Upper lobe of left lung (tissue), 4 donors: ENCODE results near the gene CARD11.

Experiments
- EP300 ChIP-seq, 4 donors: sonication (generic); formaldehyde crosslinking; IDR thresholded peaks; one replicate each; pipeline ENCODE4 v1.5.1; 2017; ENCODE audit warnings: antibody characterized with exemption in 4 of 4, control low read depth in 2 of 4
- POLR2A ChIP-seq, 4 donors: fragments of 450-650 bp; IDR thresholded peaks; one replicate each; pipeline ENCODE4 v1.5.1; 2016 to 2017; ENCODE audit warnings: antibody characterized with exemption in 4 of 4, mild to moderate bottlenecking in 2 of 4
- POLR2AphosphoS5 ChIP-seq, 2 donors: sonication (generic); formaldehyde crosslinking; IDR thresholded peaks; one replicate each; pipeline ENCODE4 v1.5.1; 2017; ENCODE audit warnings: antibody characterized with exemption in 2 of 2
- TF ChIP-seq, protein P1 (sequence below), 6 experiments: fragments of 450-650 bp in 4 of 6; fragments of 200-600 bp in 2 of 6; sonication (generic) in 2 of 6; IDR thresholded peaks; one replicate each; pipeline ENCODE4 v1.5.1; 2016 to 2019; ENCODE audit warnings: antibody characterized with exemption in 6 of 6

DNA sequence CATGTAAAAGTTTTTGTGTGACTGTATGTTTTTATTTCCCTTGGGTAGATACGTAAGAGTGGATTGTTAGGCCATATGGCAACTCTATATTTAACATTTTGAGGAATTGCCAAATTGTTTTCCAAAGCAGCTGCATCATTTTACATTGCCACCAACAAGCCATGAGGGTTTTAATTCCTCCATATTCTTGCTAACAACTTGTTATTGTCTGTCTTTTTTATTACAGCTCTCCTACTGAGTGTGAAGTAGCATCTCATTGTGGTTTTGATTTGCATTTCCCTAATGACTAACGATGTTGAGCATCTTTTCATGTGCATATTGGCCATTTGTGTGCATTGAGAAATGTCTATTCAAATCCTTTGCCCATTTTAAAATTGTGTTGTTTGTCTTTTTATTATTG is 94.9 kb downstream of the CARD11 start:
- TF ChIP-seq, protein P1, sequence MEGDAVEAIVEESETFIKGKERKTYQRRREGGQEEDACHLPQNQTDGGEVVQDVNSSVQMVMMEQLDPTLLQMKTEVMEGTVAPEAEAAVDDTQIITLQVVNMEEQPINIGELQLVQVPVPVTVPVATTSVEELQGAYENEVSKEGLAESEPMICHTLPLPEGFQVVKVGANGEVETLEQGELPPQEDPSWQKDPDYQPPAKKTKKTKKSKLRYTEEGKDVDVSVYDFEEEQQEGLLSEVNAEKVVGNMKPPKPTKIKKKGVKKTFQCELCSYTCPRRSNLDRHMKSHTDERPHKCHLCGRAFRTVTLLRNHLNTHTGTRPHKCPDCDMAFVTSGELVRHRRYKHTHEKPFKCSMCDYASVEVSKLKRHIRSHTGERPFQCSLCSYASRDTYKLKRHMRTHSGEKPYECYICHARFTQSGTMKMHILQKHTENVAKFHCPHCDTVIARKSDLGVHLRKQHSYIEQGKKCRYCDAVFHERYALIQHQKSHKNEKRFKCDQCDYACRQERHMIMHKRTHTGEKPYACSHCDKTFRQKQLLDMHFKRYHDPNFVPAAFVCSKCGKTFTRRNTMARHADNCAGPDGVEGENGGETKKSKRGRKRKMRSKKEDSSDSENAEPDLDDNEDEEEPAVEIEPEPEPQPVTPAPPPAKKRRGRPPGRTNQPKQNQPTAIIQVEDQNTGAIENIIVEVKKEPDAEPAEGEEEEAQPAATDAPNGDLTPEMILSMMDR (IDR thresholded peaks at IDR 0.05) = no peak
- no peak for TF ChIP-seq POLR2A (IDR thresholded peaks at IDR 0.05)
- no peak for TF ChIP-seq POLR2AphosphoS5 (IDR thresholded peaks at IDR 0.05)
- TF ChIP-seq EP300 (IDR thresholded peaks at IDR 0.05) = no peak
